Activated CD8-positive, alpha-beta memory T cell treated with anti-CD3 and anti-CD28 coated beads, Interleukin-2, amount 50 U/mL, for 24 hours (primary cell): Measurements from ENCODE around the gene BTN3A1.
"Not testable (repeated sequence)": the region's sequence is repeated elsewhere in the genome, so short reads cannot be mapped to it uniquely, and the experiment has no call there.

Experiments
- DNase-seq: peaks from one replicate; pipeline ENCODE4 v3.0.0-alpha.2; 2020; ENCODE audit errors: extremely low read depth

BTN3A1 gene

GRCh38 chr6:26441977-26442376 is 39.9 kb downstream of the BTN3A1 start:
- no peak for DNase-seq

GRCh38 chr6:26445934-26446667 is 44.0 kb downstream of the BTN3A1 start:
- peak; percentile 27 for DNase-seq

- DNase-seq = no peak
These were observed 45.2 kb downstream of the BTN3A1 start for GRCh38 chr6:26447257-26447656.

GRCh38 chr6:26450240-26450639 is 48.2 kb downstream of the BTN3A1 start:
- no peak for DNase-seq

GRCh38 chr6:26452631-26453235 is 50.7 kb downstream of the BTN3A1 start:
- no peak for DNase-seq

GRCh38 chr6:26454631-26455030 is 52.6 kb downstream of the BTN3A1 start:
- no peak for DNase-seq

- no peak for DNase-seq
These were observed 53.4 kb downstream of the BTN3A1 start for GRCh38 chr6:26455357-26455970.

- no peak for DNase-seq
These were observed 55.3 kb downstream of the BTN3A1 start for GRCh38 chr6:26457264-26457805.

GRCh38 chr6:26457806-26458688 is 56.0 kb downstream of the BTN3A1 start, which contains the start of gene BTN2A1:
Gene BTN2A1, plus strand, starts transcription at chr6:26457955. Its CDS starts 682 bp downstream, at chr6:26458637.
- DNase-seq = no peak

- no peak for DNase-seq
These were observed 57.1 kb downstream of the BTN3A1 start for GRCh38 chr6:26459023-26459810.

GRCh38 chr6:26461353-26461752 is 59.3 kb downstream of the BTN3A1 start:
- not testable (repeated sequence) for DNase-seq

GRCh38 chr6:26464014-26464413 is 61.9 kb downstream of the BTN3A1 start:
- DNase-seq = no peak

GRCh38 chr6:26464416-26465131 is 62.5 kb downstream of the BTN3A1 start:
- no peak for DNase-seq
